ENCODE data around the gene PEX16. TPM values are rescaled to one million over a fixed set of nuclear protein-coding genes. Genes with fewer than 3 reads are reported as not detected.
A peak's percentile ranks its signal among the peaks of the same experiment; 100 is the strongest.

PEX16 gene
- polyA plus RNA-seq (ENCODE audit: insufficient read length in 4 of 4), result 10 to 100 TPM; 10.8 to 19.0 (median 15.2) TPM

DNA sequence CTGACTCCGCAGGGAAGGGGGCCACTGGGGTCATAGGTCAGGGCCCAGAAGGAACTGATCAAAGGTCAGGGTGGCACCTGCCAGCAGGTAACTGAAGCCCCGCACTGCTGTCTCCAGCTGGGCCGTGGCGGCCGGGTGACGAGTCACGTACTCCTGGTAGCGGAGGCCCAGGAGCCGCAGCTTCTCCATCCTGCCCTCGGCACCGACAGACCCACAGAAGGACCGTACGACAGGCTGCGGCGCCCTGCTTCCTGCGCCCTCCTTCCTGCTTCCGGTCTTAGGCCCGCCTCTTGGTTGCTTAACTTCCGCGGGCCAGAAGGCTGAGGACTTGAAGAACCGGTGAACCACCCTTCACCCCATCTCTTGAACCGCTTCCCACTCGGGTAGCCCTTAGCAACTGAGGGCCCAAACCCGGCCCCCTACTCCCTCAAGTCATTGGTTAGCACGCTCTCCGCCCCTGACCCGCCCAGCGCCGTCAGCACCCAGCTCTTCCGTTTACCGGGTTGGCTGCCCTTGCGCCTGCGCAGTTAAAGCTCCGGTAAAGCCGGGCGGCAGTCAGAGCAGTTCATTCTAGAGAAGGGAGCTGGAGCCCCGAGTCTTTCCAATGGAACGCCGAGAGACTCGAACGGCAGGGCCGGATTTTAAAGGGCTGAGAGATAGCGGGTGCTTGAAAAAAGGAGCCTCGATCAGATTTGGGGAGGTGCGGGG, at the start of gene PEX16:
PEX16 (minus strand) TSS at position 255 of the 708 bp plus-strand sequence; CDS start at position 189, 66 bp downstream.
- DNase-seq (ENCODE audit: low read depth in 4 of 4, low spot score in 3 of 4), result peak; percentile 89 to 93 (median 90)

DNA sequence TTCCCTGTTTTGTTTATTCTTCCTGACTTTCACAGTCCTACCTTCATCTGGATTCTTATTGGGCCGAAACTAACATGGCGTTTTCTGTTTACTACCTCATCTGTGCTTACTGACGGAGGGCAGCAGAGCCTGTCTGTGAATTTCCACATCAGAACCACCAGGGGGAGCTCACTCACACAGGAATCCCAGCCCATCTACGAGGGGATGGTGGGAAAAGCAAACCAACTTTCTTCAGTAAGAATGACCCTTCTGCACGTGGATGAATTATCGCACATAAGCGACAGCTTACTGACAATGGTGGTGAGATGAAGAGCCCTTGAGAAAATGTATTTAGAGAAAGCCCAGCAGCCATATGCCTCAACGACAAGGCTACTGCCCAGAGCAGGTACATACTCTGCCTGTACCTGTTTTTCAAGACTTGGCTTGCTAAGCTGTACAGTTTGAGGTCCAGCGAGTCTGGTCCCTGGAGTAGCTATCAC, 47.3 kb upstream of the PEX16 start:
- peak; percentile 54 to 74 (median 64) for DNase-seq (ENCODE audit: low read depth in 4 of 4, low spot score in 3 of 4)

DNA sequence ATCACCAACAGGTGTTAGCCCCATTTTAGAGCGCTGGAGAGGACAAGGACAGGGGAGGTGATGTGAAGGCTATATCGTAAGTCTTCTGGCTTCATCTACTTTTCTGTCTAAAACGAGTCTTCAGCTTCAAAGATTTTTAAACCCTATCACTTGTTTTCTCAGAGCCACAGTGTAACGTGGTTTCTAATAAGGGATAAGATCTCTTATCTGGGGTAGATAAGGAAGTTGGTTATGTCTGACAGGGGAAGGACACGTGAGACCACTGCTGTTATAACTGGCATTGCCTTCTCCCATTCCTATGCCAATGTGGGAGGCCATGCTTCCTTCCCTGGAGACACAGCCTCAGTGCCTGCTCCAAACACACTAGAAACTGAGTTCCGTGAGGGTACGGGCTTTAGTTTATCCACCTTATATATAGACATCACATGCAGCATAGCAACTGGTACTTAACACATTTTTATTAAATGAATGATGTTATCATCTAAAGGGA, 44.1 kb upstream of the PEX16 start:
- DNase-seq (ENCODE audit: low read depth in 4 of 4, low spot score in 3 of 4), result no peak

DNA sequence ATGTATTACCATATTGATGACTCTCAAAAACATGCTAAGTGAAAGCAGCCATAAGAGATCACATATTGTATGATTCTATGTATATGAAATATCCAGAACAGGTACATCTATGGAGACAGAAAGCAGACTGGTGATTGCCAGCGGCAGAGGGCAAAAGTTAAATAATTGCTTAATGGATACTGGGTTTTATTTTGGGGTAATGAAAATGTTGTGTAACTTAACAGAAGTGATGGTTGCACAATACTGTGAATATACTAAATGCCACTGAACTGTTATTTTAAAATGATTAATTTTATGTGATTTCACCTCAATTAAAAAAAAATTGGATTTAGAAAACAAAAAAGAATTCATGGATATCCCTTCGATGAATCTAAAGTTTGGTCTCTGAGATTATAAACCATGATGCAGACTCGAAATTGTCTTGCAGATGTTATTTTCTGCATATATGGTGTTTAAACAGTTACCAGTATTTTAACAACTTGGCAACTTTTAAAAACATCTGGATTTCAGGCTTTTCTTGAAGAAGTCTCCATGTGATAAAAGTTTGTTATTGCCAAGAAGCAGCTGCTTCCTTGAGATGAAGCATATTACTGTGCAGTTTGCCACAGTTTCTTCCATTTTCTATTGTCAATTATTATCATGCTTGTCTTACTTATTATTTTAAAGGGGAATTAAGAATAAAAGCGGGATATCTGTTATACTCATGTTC, 42.9 kb upstream of the PEX16 start:
- no peak for DNase-seq (ENCODE audit: low read depth in 4 of 4, low spot score in 3 of 4)

DNA sequence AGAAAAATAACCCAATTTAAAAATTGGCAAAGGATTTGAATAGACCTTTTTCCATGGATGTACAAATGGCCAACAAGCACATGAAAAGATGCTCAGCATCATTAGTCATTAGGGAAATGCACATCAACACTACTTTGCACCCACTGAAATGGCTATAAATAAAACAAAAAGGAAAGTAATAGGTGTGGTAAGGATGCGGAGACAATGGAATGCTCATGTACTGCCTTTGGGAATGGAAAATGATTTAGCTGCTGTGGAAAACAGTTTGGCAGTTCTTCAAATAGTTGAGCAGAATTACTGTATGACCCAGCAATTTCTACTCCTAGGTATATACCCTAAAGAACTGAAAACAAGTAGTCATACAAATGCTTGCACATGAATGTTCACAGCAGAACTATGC, 42.2 kb upstream of the PEX16 start:
- DNase-seq (ENCODE audit: low read depth in 4 of 4, low spot score in 3 of 4), result no peak

DNA sequence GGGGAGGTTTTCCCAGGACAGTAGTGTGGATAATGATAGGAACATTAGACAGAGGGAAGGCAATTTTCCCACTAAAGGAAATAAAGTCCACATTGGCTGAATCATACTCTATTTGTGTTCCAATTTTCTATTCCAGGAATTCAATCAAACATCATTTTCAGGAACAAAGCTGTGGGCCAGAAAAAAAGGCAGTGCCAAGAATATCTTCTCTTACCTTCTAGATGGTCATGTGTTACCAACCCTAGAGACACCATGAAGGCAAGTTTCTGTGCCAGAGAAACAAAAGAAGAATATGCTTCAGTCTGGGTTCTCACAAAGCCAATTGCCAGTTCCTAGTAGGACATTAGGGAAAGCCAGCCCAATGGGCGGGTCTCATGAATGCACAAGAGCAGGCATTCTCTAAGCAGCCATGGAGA, 32.3 kb upstream of the PEX16 start:
- DNase-seq (ENCODE audit: low read depth in 4 of 4, low spot score in 3 of 4), result no peak

DNA sequence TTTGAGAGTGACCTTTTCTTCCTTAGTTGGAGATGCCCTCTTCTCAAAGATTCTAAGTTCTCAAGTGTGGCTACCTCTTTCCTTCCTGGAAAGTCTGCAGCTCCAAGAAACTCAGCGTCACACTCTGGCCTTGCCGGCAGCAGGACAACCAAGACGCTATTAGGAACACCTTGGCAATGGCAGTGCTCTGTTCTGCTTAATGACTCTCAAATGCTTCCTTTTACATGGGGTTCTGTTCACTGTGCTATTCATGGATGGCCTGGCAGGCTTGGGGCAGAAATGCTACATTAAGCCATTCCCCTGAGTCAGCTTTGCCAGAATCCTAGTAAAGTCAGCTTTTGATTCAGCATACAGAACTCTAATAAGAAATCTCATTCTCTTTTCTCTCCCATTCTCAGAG, 30.7 kb upstream of the PEX16 start:
- DNase-seq (ENCODE audit: low read depth in 4 of 4, low spot score in 3 of 4), result no peak

DNA sequence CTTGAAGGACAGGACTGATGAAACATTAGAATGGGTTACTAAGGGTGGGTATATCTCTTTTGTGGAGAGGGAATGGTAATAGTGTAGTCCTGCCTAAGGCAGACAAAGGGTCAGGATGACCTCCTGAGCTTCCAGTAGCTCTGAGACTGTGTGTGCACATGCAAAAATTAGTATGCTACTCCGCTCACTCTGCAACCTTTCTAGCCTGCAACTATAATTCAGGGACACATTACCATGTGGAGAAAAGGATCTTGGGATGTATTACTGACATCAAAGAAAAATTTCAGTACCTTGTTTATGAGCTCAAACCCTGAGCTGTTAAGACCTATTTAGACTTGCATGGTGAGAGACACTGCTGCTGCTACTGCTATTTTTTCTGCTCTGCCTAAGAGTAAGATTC, 30.2 kb upstream of the PEX16 start:
- no peak for DNase-seq (ENCODE audit: low read depth in 4 of 4, low spot score in 3 of 4)

DNA sequence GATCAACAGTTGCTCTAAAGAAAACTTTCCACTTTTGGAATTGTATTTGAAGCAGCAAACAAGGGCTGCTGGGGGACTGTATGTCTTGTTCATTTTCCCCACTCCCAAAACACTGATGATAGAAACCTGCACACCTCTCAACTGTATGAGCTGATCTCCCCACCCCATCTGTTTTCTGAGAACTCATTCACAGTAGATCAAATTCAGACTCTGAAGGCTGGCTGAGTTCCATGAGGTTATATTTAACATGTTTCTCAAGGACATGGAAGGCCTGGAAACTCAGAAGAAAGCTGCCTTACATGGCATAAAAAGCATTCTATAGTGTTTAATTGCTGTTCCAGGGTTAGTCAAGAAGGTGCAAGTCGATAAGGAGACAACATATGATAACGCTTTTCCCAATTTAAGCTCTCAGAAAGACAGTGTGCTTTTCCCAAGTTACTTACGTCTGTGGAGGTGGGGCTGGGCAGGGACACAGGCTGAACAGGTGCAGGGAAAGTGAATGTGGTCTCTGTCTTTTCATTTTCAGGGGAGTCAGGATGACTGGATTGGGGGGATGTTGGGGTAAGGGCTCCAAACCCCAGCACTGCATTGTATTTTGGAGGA, 27.8 kb upstream of the PEX16 start:
- DNase-seq (ENCODE audit: low read depth in 4 of 4, low spot score in 3 of 4), result no peak

DNA sequence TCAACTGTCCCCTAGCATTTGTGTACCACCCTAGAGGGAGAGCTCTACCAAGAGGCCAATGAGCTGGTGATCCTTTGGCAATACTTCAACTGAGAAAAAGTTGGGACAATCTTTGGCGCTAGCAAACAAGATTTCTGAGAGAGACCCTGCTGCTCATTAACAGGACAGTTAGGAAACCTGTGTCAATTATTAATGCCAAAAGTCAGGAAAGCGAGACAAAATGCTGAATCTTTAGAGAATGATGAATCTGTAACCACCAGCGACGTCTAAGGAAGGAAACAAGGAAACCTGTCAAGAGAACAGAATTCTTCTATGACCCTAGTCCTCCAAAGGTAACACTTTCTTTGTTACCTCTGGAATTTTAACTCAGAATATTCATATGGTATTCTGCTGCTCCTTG, 24.7 kb upstream of the PEX16 start:
- no peak for DNase-seq (ENCODE audit: low read depth in 4 of 4, low spot score in 3 of 4)

DNA sequence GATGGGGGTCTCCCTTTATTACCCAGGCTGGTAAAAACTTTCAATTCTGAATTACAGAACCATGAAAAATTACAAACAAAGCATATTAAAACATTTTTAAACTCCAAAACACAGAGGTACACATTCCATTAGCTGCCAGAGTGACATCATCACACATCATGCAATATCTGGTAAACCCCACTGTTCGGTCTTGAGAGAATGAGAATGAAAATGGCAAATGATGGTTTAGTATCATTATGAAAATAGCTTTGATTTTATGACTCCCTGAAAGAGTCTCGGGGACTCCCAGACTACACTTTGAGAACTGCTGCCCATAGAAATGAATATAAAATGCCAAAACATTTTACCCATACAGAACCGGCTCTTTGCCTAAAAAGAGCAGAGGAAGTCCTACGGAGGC, 23.6 kb upstream of the PEX16 start:
- no peak for DNase-seq (ENCODE audit: low read depth in 4 of 4, low spot score in 3 of 4)

DNA sequence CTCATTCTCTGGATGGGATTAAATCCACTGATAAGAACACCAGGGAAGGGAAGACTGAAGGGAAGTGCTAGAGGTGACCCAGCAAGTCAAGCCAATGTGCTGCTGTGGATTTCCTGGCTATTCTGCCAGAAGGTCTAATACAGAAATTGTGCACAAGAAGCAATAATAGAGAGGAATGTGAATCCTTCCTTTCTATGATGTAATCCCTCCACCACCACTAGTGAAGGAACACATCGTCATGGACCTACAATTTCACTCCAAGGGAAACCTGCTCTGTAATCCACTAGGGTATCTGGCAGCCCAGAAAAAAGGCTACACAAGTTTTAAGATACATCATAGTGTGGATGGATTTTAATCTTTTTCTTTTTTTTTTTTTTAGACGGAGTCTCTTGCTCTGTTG, 22.2 kb upstream of the PEX16 start:
- no peak for DNase-seq (ENCODE audit: low read depth in 4 of 4, low spot score in 3 of 4)

DNA sequence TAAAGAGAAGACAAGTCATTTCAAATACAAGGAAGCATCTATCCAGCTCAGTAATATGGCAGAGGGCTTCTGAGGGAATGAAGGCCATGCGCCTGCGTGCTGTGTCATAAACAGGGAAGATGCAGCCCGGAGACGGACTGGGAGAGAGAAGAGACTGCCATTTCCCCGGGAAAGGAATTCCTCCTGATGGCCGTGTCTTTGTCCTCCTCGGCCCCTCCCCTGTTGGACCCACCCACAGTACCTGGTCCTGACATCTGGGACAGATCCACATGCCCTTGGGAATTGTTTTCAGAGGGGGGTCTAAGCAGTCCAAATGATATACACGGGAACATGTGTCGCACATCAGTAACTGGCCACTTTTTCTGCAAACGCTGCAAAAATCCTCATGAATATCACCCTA, 20.2 kb upstream of the PEX16 start:
- no peak for DNase-seq (ENCODE audit: low read depth in 4 of 4, low spot score in 3 of 4)

DNA sequence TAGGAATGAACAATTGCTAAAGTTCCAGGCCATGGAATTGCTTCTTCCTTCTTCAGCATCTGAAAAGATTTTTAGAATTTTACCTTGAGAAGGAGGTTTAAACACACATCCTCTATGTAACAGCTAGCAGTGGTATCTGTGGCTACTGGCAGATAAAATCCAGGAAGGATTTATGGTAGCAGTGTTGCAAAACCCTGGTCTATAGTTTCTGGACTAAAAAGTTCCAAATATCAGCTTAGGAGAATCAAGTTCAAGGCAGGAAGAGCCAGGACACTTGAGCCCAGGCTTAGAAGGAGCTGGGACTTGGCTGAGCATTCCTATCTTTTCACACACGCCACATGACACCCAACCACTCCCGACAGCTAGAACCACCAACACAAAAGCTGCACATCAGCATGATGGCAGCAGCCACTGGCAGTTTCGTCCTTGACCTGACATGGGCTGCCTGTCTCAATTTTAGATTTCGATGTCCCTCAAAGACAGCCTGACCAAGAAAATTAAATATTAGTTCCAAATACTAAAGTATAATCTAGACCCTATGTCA, 18.9 kb upstream of the PEX16 start:
- no peak for DNase-seq (ENCODE audit: low read depth in 4 of 4, low spot score in 3 of 4)

DNA sequence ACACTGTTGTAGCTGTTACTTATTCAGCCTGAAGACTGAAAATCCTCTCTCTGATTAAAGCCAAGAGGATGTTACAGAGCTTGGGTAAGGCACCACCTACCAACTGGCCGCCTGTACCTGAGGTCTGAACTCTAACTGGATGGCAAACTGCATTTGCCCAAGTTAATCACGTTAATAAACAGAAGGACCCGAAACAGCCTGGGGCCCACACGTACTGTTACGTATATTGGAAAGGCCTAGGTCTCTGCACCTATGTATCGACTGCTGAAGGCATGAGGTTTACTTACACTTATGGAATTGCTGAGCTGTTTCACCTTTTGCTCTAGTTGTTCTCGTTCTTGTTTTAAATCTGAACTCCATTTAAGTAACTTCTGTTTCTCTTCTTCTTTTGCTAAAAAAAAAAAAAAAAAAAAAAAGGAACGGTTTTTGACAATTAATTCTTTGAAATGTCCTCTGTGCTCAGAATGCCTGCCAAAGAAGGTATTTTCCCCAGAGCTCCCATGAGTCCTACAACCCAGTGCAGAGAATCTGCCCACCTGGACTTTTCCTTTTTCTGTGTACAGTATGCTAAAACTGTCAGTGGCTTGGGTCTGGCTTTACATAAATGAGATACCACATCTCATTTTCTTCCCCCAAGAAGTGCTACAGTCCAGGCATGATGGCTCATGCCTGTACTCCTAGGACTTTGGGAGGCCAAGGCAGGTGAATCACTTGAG, 17.8 kb upstream of the PEX16 start:
- no peak for DNase-seq (ENCODE audit: low read depth in 4 of 4, low spot score in 3 of 4)

DNA sequence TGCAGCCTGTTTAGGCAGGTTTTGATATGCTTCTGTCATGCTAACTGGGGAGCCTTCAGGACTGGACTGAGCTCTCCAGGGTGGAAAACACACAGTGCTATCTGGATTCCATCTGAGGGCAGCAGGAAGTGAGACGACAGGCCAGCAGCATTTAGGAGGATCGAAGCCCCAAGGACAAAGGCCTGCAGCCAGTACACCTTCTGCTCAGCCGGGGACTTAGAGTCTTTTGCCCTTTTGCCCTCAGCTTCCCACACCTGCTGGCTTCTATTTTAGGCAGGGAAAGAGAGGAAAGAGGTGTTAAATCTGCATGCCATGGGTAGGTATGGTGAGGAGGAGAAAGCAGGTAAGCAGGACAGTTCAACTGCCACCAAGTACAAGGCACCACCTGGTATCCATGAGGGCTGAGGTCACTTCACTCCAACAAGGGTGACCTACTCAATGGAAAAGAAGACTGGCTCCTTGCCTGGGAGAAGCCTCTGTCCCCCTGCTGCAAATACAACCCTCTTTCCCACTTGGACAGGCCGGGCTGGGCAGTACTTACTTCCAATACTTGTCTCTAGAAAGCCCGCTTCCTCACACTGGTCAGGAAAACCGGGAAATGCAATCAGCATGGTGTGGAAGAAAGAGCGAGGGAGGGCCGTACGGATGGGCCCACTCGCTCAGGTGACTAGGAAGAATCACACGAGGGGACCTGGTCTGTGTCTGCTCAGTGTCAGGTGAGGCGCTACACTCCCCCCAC, 17.1 kb upstream of the PEX16 start:
- DNase-seq (ENCODE audit: low read depth in 4 of 4, low spot score in 3 of 4), result no peak

DNA sequence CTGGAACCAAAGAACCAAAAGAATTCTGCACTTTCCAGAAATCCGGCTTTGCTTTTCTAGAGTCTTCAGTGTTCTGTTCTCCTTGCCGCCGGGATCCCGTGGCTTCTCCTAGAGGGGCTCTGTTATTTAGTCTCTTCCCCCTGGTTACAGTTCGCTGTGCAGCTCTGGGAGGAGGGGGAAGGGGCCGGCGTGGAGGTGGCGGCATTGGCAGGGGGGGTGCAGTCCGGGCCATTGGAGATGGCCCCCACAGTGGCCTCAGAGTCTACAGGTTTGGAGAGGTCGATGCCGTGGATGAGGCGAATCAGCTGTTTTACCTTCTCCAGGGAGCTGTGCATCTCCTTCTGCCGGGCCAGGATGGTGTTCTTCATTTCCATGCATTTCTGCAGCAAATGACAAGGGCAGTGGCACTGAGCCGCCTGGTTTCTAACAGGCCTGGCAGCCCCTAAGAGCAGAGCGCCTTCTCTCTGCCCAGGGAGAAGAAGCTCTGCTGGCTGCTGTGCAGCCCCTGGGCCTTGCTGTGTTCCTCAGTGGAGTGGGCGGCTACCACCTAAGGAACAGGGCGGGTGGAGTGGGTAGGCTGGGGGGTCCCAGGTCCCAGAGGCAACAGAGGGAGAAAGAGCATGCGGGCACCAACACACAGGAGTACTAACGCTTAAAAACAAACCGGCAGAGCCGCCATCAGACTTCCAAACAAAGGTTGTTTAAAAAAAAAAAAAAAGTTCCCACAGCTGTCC, 16.3 kb upstream of the PEX16 start:
- no peak for DNase-seq (ENCODE audit: low read depth in 4 of 4, low spot score in 3 of 4)

DNA sequence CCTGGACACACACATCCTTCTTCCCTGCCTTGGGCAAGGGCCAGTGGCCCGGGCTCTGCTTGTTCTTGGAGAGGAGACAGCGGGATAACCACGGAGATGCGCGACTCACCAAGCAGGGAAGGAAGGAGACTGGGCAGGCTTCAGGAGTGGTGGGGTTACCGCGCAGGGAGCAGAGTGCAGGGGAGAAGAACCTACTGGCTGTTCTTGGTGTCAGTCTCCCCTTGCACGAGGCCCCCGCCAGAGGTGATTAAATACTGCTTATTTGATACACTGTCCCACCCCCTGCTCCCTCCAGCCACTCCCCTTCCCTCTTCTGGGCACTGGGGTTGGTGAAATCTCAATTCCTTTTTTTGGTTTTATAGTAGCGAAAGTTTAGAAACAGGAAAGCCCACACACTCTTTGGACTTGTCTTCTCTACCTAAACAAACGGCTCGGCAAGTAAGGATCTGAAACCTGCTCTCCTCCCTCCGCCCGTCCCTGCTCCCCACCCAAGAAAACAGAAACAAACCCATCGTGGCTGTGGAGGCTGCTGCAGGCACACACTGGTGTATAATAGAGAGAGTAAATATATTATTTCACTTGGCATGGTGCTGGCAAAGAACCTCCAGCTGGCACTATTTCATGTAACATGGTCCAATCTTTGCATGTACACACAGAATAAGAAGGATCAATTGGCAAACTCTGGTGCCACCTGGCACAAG, 15.6 kb upstream of the PEX16 start:
- no peak for DNase-seq (ENCODE audit: low read depth in 4 of 4, low spot score in 3 of 4)

DNA sequence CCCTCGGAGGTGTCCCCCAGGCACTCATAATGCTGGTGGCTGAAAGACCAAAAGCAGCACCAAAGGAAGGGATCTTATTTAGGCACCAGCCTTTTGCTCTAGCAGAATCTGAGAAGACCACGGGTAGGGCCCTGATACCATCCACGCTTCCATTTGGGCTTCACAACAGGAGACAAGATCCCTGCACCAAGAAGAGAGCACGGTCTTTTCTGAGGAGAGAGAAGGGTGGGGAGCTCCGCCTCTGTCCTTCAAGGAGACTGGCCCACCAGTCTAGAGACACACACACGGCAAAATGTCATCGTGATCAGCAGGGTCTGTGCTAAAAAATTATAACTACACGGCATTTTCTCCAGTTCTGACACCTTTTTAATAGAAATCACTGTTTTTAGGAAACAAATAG, 14.5 kb upstream of the PEX16 start:
- no peak for DNase-seq (ENCODE audit: low read depth in 4 of 4, low spot score in 3 of 4)
